B cell (primary cell): Measurements from ENCODE around the gene RTN4RL2. TPM values are rescaled to one million over a fixed set of nuclear protein-coding genes. Genes with fewer than 3 reads are reported as not detected.

Source experiments
- ATAC-seq: fragments of 200-7000 bp; cut with Tn5 transposase; one replicate; pipeline ENCODE4 v1.10.0; 2021; ENCODE audit warnings: low read depth, mild to moderate bottlenecking, moderate number of reproducible peaks, moderate library complexity
- CTCF ChIA-PET: fragments of 350-600 bp; sonication (Branson Sonifier 250); formaldehyde crosslinking; loops from one replicate; lab custom pipeline; 2021; ENCODE audit warnings: antibody characterized with exemption, inconsistent platforms; lab: Charles Lee
- POLR2A ChIA-PET: fragments of 350-600 bp; sonication (Branson Sonifier 250); formaldehyde crosslinking; loops from one replicate; lab custom pipeline; 2021; ENCODE audit warnings: antibody characterized with exemption; lab: Charles Lee
- DNase-seq: peaks from one replicate; pipeline ENCODE4 v3.0.0; 2013
- H2AFZ ChIP-seq: 2 replicates; pipeline ENCODE4 v1.6.1; 2012; ENCODE audit warnings: mild to moderate bottlenecking, low read depth, low read length; ENCODE audit not compliant: insufficient read depth, poor library complexity, severe bottlenecking
- H3K27ac ChIP-seq, 2 donors: 1 replicate in 1 of 2; 2 replicates in 1 of 2; pipeline ENCODE4 v1.5.1; 2012 to 2013; ENCODE audit warnings: low read length in 2 of 2, mild to moderate bottlenecking in 2 of 2, moderate library complexity in 1 of 2
- H3K27me3 ChIP-seq, 4 experiments: fragments of 200-600 bp in 1 of 4; sonication (generic) in 1 of 4; replicated peaks in 1 of 4; 1 replicate in 2 of 4; 2 replicates in 2 of 4; pipeline versions ENCODE4 v1.6.1 to v1.7.0; 2013 to 2016; ENCODE audit warnings: low read length in 3 of 4, mild to moderate bottlenecking in 2 of 4, mixed read lengths in 1 of 4, moderate library complexity in 1 of 4; ENCODE audit not compliant: insufficient read depth in 4 of 4, control insufficient read depth in 3 of 4; ENCODE audit errors: control extremely low read depth in 1 of 4
- H3K36me3 ChIP-seq, 2 experiments: replicated peaks in 1 of 2; 1 replicate in 1 of 2; 2 replicates in 1 of 2; pipeline versions ENCODE4 v1.6.1 to v1.7.1; 2013; ENCODE audit warnings: low read length in 1 of 2; ENCODE audit not compliant: insufficient read depth in 2 of 2, control insufficient read depth in 1 of 2; ENCODE audit errors: control extremely low read depth in 1 of 2, extremely low read depth in 1 of 2
- H3K4me1 ChIP-seq, 2 donors: fragments of 200-600 bp in 1 of 2; sonication (generic) in 1 of 2; 1 replicate in 1 of 2; 2 replicates in 1 of 2; pipeline versions ENCODE4 v1.5.1 to v1.6.1; 2013 to 2017; ENCODE audit warnings: low read length in 2 of 2; ENCODE audit not compliant: control insufficient read depth in 2 of 2, insufficient read depth in 2 of 2
- H3K4me2 ChIP-seq: replicated peaks from 2 replicates; pipeline ENCODE3; 2012; ENCODE audit warnings: mild to moderate bottlenecking, low read depth, low read length; ENCODE audit not compliant: poor library complexity, severe bottlenecking
- H3K4me3 ChIP-seq, 5 experiments: fragments of 200-600 bp in 1 of 5; sonication (generic) in 1 of 5; 1 replicate in 3 of 5; 2 replicates in 2 of 5; pipeline versions ENCODE4 v1.5.1 to v1.7.0; 2011 to 2016; ENCODE audit warnings: low read length in 4 of 5, mild to moderate bottlenecking in 4 of 5, low read depth in 2 of 5, control low read depth in 1 of 5, moderate library complexity in 1 of 5; ENCODE audit not compliant: insufficient read depth in 1 of 5; ENCODE audit errors: control extremely low read depth in 1 of 5, extremely low read depth in 1 of 5
- H3K79me2 ChIP-seq: fragments of 200-600 bp; sonication (generic); one replicate; pipeline ENCODE4 v1.6.0; 2016; ENCODE audit warnings: low read length; ENCODE audit not compliant: control insufficient read depth, insufficient read depth
- H3K9ac ChIP-seq: fragments of 200-600 bp; sonication (generic); 2 replicates; pipeline ENCODE4 v1.6.1; 2017; ENCODE audit warnings: mild to moderate bottlenecking, low read length, moderate library complexity
- H3K9me3 ChIP-seq, 3 donors: one replicate each; pipeline versions ENCODE4 v1.6.1 to v1.7.1; 2013; ENCODE audit warnings: low read length in 2 of 3; ENCODE audit not compliant: control insufficient read depth in 2 of 3, insufficient read depth in 1 of 3; ENCODE audit errors: control extremely low read depth in 1 of 3
- H4K20me1 ChIP-seq: 2 replicates; pipeline ENCODE4 v1.6.0; 2012; ENCODE audit warnings: mild to moderate bottlenecking, low read length; ENCODE audit not compliant: insufficient read depth, control insufficient read depth, poor library complexity, severe bottlenecking
- H3K27ac Mint-ChIP-seq: one replicate; pipeline ENCODE4 v1.8.0; 2021; ENCODE audit warnings: mixed read lengths
- H3K27me3 Mint-ChIP-seq: one replicate; pipeline ENCODE4 v1.8.0; 2021; ENCODE audit warnings: mixed read lengths
- H3K4me1 Mint-ChIP-seq: one replicate; pipeline ENCODE4 v1.8.0; 2021; ENCODE audit warnings: mixed read lengths
- H3K4me3 Mint-ChIP-seq: one replicate; pipeline ENCODE4 v1.8.0; 2021; ENCODE audit warnings: mixed read lengths
- H3K9me3 Mint-ChIP-seq: one replicate; pipeline ENCODE4 v1.8.0; 2022; ENCODE audit warnings: mixed read lengths; ENCODE audit not compliant: insufficient read depth
- EZH2 ChIP-seq: IDR thresholded peaks from 2 replicates; pipeline ENCODE4 v1.6.1; 2012; ENCODE audit warnings: borderline replicate concordance, low read depth, mild to moderate bottlenecking, moderate library complexity, low read length; ENCODE audit not compliant: insufficient read depth, poor library complexity, severe bottlenecking
- WGBS: methylation state at CpG from one replicate; pipeline ENCODE4 v1.1.5; 2013; ENCODE audit warnings: missing lambda C conversion rate; ENCODE audit not compliant: insufficient coverage; 5-methylcytosine and 5-hydroxymethylcytosine counted together
- intact Hi-C: fragments of 100-400 bp; cut with micrococcal nuclease; formaldehyde crosslinking; loops from one replicate; pipeline ENCODE4 v1.10.0; 2022
- polyA plus RNA-seq: library from polyadenylated mRNA; depleted of rRNA; stranded (reverse); fragments of >200 nt; gene quantifications from 2 replicates; pipeline ENCODE4 v1.2.3, GENCODE V29; 2012
- total RNA-seq, 2 donors: library from RNA; stranded (reverse); fragments of 120-200 nt in 1 of 2; gene quantifications; 1 replicate in 1 of 2; 2 replicates in 1 of 2; pipeline versions ENCODE4 v1.2.3 to v1.2.4, GENCODE V29; 2013 to 2022
- TF ChIP-seq, protein P1 (sequence below): fragments of 200-600 bp; IDR thresholded peaks from one replicate; pipeline ENCODE4 v1.8.0; 2022; ENCODE audit warnings: antibody characterized with exemption, mild to moderate bottlenecking

The RTN4RL2 gene
- total and polyA plus RNA-seq, 2 donors (not counting 1 experiment from before 2014, with no cell fraction given): 0.12 to 0.13 TPM

GRCh38 chr11:57446055-57446454 is 14.3 kb upstream of the RTN4RL2 start:
- Histone ChIP-seq H2AFZ (no peak overlapping the region), H3K9me3 (no peaks in the 10 kb centered on the region), H3K27me3 (peaks cover 0 to 5% (median 2%) of the 10 kb centered on the region in 4 experiments), H3K9ac (no peak overlapping the region), H4K20me1 (no peaks in the 10 kb centered on the region), H3K4me2 (no peak overlapping the region), H3K4me1 (no peaks in the 10 kb centered on the region), H3K79me2 (no peaks in the 10 kb centered on the region), H3K4me3 (no peak overlapping the region), H3K27ac (no peak overlapping the region), H3K36me3 (no peaks in the 10 kb centered on the region)
- ATAC-seq (no peak), DNase-seq (no peak)
- Mint-ChIP-seq H3K4me3 (no peak overlapping the region), H3K27ac (no peak overlapping the region), H3K4me1 (no peaks in the 10 kb centered on the region), H3K27me3 (peaks cover 29% of the 10 kb centered on the region), H3K9me3 (no peaks in the 10 kb centered on the region)
- TF ChIP-seq, protein P1, sequence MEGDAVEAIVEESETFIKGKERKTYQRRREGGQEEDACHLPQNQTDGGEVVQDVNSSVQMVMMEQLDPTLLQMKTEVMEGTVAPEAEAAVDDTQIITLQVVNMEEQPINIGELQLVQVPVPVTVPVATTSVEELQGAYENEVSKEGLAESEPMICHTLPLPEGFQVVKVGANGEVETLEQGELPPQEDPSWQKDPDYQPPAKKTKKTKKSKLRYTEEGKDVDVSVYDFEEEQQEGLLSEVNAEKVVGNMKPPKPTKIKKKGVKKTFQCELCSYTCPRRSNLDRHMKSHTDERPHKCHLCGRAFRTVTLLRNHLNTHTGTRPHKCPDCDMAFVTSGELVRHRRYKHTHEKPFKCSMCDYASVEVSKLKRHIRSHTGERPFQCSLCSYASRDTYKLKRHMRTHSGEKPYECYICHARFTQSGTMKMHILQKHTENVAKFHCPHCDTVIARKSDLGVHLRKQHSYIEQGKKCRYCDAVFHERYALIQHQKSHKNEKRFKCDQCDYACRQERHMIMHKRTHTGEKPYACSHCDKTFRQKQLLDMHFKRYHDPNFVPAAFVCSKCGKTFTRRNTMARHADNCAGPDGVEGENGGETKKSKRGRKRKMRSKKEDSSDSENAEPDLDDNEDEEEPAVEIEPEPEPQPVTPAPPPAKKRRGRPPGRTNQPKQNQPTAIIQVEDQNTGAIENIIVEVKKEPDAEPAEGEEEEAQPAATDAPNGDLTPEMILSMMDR: no peak
- no peak for TF ChIP-seq EZH2
- intact Hi-C loops: no loop called here
- 89% methylated on average over 1 of the region's 1 CpG for WGBS
- ChIA-PET CTCF (interaction anchor here (0.6 to 1.0 kb wide), 2 partner anchors 12 to 195 kb away, joined by 3 read pairs; no protein-coding TSS in a partner anchor), POLR2A (no interaction called here)

DNA sequence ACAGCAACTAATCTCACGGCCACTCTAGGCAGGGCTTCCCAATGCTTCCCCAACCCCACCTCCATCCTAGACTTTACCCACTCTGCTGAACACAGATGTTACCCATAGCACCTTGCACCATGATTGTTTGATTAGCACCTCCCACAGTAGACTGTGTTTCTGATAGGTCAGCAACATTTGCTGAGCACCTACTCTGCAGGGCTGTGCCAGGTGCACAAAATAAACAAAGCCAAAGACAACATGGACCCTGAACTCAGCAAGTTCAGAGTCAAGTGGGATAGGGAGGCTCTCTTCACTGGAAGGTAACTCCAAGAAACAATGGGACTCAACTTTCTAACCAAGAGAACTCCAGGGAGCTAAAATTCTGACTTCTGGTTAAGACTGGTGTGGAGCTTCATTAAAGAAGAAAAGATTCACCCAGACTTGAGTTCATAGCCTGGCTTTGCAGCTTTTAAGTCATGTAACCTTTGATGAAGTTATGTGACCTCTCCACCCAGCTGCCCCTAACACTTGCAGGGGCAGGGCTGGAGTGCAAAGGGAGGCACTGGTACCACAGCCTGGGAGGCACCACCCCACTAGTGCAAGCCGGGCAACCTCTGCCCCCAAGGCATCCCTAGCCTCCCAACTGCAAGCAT is 6.7 kb upstream of the RTN4RL2 start:
- DNase-seq: no peak
- Histone ChIP-seq H3K9me3 (peaks cover 0 to 3% (median 0%) of the 10 kb centered on the region in 3 donors), H3K4me1 (peaks cover 14 to 17% of the 10 kb centered on the region in 2 donors), H3K79me2 (no peaks in the 10 kb centered on the region), H3K9ac (no peak overlapping the region), H3K36me3 (no peaks in the 10 kb centered on the region), H2AFZ (no peak overlapping the region), H3K27ac (no peak overlapping the region), H3K4me2 (no peak overlapping the region), H3K27me3 (peaks cover 0 to 24% (median 10%) of the 10 kb centered on the region in 4 experiments), H4K20me1 (peaks cover 4% of the 10 kb centered on the region), H3K4me3 (no peak overlapping the region)
- 100% methylated on average over 1 of the region's 2 CpGs for WGBS
- Mint-ChIP-seq H3K4me3 (no peak overlapping the region), H3K9me3 (no peaks in the 10 kb centered on the region), H3K27ac (no peak overlapping the region), H3K4me1 (peaks cover 9% of the 10 kb centered on the region), H3K27me3 (peaks cover 42% of the 10 kb centered on the region)
- ATAC-seq: no peak
- ChIA-PET POLR2A (no interaction called here), CTCF (interaction anchor here (1.1 to 5.3 kb wide), 5 partner anchors 11 to 187 kb away, joined by 3 to 82 read pairs (median 4); no protein-coding TSS in a partner anchor)
- TF ChIP-seq, protein P1: no peak
- TF ChIP-seq EZH2: no peak
- intact Hi-C loops: no loop called here
